TTC549 (cell line): ENCODE data around the gene MYO18A.

ENCODE experiments used
- FAIRE-seq: peaks from 2 replicates; lab custom pipeline; 2012; peaks lifted over from hg19 to GRCh38; lab: Jason Lieb, UNC

The MYO18A gene

GRCh38 chr17:29045734-29046472, 134.3 kb downstream of the MYO18A start:
- no peak for FAIRE-seq

GRCh38 chr17:29045026-29045425, 135.2 kb downstream of the MYO18A start:
- no peak for FAIRE-seq

GRCh38 chr17:29043539-29044145, 136.6 kb downstream of the MYO18A start:
- FAIRE-seq: no peak

- FAIRE-seq: no peak
These were observed 137.3 kb downstream of the MYO18A start, which contains the start of gene PIPOX for GRCh38 chr17:29042679-29043538. PIPOX (plus strand) TSS chr17:29043141; CDS start chr17:29043226, 85 bp downstream.

GRCh38 chr17:29042026-29042678, 138.0 kb downstream of the MYO18A start:
- no peak for FAIRE-seq

GRCh38 chr17:29041571-29041970, 138.6 kb downstream of the MYO18A start:
- FAIRE-seq: no peak

GRCh38 chr17:29041091-29041490, 139.1 kb downstream of the MYO18A start:
- FAIRE-seq: no peak

- no peak for FAIRE-seq
These were observed 140.2 kb downstream of the MYO18A start for GRCh38 chr17:29039764-29040598.

GRCh38 chr17:29038085-29038795, 142.0 kb downstream of the MYO18A start:
- FAIRE-seq: no peak

GRCh38 chr17:29037739-29038084, 142.5 kb downstream of the MYO18A start:
- FAIRE-seq: no peak

- no peak for FAIRE-seq
These were observed 143.6 kb downstream of the MYO18A start for GRCh38 chr17:29036584-29036983.

GRCh38 chr17:29034510-29034909, 145.7 kb downstream of the MYO18A start:
- FAIRE-seq: no peak

GRCh38 chr17:29032857-29033197, 147.4 kb downstream of the MYO18A start:
- FAIRE-seq: no peak

GRCh38 chr17:29032013-29032856, 148.0 kb downstream of the MYO18A start:
- no peak for FAIRE-seq

GRCh38 chr17:29031488-29031887, 148.7 kb downstream of the MYO18A start:
- no peak for FAIRE-seq

- FAIRE-seq: no peak
These were observed 155.8 kb downstream of the MYO18A start for GRCh38 chr17:29024316-29024952.

GRCh38 chr17:29022074-29022473, 158.1 kb downstream of the MYO18A start:
- FAIRE-seq: no peak

- no peak for FAIRE-seq
These were observed 159.0 kb downstream of the MYO18A start for GRCh38 chr17:29021226-29021625.
